Psoas muscle (tissue), 8 donors: ENCODE results near the gene ANK2. TPM values are rescaled to one million over a fixed set of nuclear protein-coding genes. Genes with fewer than 3 reads are reported as not detected.

Experiments used
- ATAC-seq, 4 donors: fragments of 200-7000 bp; cut with Tn5 transposase; one replicate each; pipeline ENCODE4 v1.9.1; 2020; ENCODE audit warnings: moderate library complexity in 3 of 4, mild to moderate bottlenecking in 2 of 4
- DNase-seq, 2 donors: peaks; one replicate each; pipeline ENCODE4 v3.0.0-alpha.2; 2020
- H3K27ac ChIP-seq: fragments of 200-600 bp; one replicate; pipeline ENCODE4 v1.8.0; 2022
- H3K27me3 ChIP-seq, 3 donors: fragments of 200-600 bp in 1 of 3; one replicate each; pipeline versions ENCODE4 v1.6.1 to v1.8.0; 2013 to 2022; ENCODE audit warnings: low read length in 2 of 3, mild to moderate bottlenecking in 2 of 3, moderate library complexity in 1 of 3; ENCODE audit not compliant: insufficient read depth in 3 of 3
- H3K36me3 ChIP-seq, 2 donors: fragments of 200-600 bp in 1 of 2; one replicate each; pipeline versions ENCODE4 v1.6.1 to v1.8.0; 2013 to 2022; ENCODE audit warnings: low read depth in 1 of 2, mild to moderate bottlenecking in 1 of 2, moderate library complexity in 1 of 2; ENCODE audit not compliant: insufficient read depth in 1 of 2
- H3K4me1 ChIP-seq: fragments of 200-600 bp; one replicate; pipeline ENCODE4 v1.8.0; 2022
- H3K4me3 ChIP-seq: fragments of 200-600 bp; one replicate; pipeline ENCODE4 v1.8.0; 2022; ENCODE audit warnings: mild to moderate bottlenecking
- H3K9me3 ChIP-seq: fragments of 200-600 bp; one replicate; pipeline ENCODE4 v1.8.0; 2022
- WGBS, 3 donors: extraction: QIAGEN DNeasy Blood & Tissue Kit; methylation state at CpG; one replicate each; pipeline versions ENCODE4 v1.1.6 to v1.1.7; 2013; 5-methylcytosine and 5-hydroxymethylcytosine counted together
- intact Hi-C, 2 donors: fragments of 100-400 bp; cut with DNase I; formaldehyde crosslinking; loops; one replicate each; pipeline versions ENCODE4 v1.11.0 to v1.14.2; 2022
- polyA plus RNA-seq, 3 donors: library from polyadenylated mRNA; stranded (reverse); fragments of 200-250 nt; gene quantifications; one replicate each; pipeline ENCODE4 v1.2.3, GENCODE V29; 2013
- total RNA-seq, 4 donors: library from RNA; stranded (reverse); fragmentation: NEBNext Ultra II Directional in 2 of 4; extraction: Animal tissue kit (Norgen Biotek cat#: 25700) in 2 of 4; gene quantifications; one replicate each; pipeline versions ENCODE4 v1.2.1 to v1.2.4, GENCODE V29; 2021 to 2023
- TF ChIP-seq, protein P1 (sequence below): fragments of 200-600 bp; IDR thresholded peaks from one replicate; pipeline ENCODE4 v1.8.0; 2022; ENCODE audit warnings: antibody characterized with exemption
- donor health status: healthy with polysubstance abuse.
- donor health status: DM: no; HTN: no; CAD: no; lungs with moderate emphysema.
- donor health status: Bipolar disorder and iron deficiency.
- donor health status: healthy.
- donor health status: DM: yes; HTN: yes; CAD: no.
- donor health status: DM: no; HTN: no; CAD: no.
- donor health status: DM: no; HTN: no; CAD: no.
- donor health status: DM: yes; HTN: yes; CAD: no.

Gene ANK2
- total and polyA plus RNA-seq, 7 donors, result 14.1 to 153 (median 78.5) TPM

DNA sequence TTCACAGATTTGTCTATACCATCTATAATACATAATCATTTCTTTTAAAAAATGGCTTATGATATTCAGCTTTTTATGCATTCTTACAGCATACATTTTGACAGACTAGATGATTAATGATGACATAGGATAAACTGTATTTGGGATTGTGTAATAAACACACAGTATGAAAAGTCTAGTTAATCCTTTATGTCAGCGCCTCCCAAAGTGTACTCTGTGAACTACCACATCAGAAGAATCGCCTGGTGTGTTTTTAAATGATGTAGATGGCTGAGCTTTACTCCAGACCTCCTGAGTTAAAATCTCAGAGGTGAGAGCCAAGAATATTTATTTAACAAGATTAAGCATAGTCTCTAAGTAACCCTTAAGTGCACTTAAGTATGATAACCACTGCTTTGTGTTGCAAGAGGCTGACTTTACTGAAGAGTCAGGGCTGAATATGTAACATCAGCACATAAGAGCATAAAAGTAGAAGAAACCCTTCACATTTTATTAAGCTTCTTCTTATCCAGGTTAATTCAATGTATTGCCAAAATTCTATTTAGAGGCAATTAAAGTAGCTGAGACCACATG lies 104.2 kb downstream of the ANK2 start:
- no peak for DNase-seq
- H3K27ac ChIP-seq, result no peak overlapping the region
- WGBS, 3 donors, result 63 to 82% (median 71%) methylated on average over 2 of the region's 2 CpGs

DNA sequence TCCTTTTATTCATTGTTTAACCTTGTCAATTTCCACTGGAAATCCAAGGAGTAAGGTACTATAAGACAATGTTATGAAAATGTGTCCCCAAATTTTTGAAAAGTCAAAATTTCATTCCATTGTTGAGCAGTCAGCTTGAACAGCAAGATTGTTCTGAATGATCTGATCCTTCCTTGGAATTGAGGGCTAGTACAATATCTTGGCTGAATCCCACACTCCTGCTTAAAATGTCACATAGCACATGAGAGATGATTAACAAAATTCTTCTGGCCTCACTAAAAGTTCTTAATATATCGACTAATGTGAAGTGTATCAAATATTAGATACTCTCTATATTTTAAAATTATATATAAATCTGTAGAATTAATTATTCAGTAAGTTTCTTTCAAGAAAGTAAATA lies 104.8 kb downstream of the ANK2 start:
- WGBS, 3 donors, result 15 to 55% (median 25%) methylated on average over 1 of the region's 1 CpG

More for the DNA sequence above, 104.2 kb downstream of the ANK2 start:
- Histone ChIP-seq H3K36me3 (no peaks in the 10 kb centered on the region), H3K9me3 (no peaks in the 10 kb centered on the region), H3K27me3 (no peaks in the 10 kb centered on the region), H3K4me3 (no peak overlapping the region), H3K4me1 (peaks cover 18% of the 10 kb centered on the region)
- peak; percentile 38 to 88 (median 86) for ATAC-seq
- TF ChIP-seq, protein P1, sequence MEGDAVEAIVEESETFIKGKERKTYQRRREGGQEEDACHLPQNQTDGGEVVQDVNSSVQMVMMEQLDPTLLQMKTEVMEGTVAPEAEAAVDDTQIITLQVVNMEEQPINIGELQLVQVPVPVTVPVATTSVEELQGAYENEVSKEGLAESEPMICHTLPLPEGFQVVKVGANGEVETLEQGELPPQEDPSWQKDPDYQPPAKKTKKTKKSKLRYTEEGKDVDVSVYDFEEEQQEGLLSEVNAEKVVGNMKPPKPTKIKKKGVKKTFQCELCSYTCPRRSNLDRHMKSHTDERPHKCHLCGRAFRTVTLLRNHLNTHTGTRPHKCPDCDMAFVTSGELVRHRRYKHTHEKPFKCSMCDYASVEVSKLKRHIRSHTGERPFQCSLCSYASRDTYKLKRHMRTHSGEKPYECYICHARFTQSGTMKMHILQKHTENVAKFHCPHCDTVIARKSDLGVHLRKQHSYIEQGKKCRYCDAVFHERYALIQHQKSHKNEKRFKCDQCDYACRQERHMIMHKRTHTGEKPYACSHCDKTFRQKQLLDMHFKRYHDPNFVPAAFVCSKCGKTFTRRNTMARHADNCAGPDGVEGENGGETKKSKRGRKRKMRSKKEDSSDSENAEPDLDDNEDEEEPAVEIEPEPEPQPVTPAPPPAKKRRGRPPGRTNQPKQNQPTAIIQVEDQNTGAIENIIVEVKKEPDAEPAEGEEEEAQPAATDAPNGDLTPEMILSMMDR, result no peak
- intact Hi-C loops, result loop anchor here in 1 of 2 donors (1.0 kb wide), 1 partner anchor 9 kb away; no protein-coding TSS in a partner anchor

GRCh38 chr4:113157086-113157857 lies 107.8 kb downstream of the ANK2 start:
- 24 to 40% (median 29%) methylated on average over 3 of the region's 3 CpGs for WGBS, 3 donors
- Histone ChIP-seq H3K4me3 (no peak overlapping the region), H3K27me3 (no peaks in the 10 kb centered on the region), H3K4me1 (peaks cover 27% of the 10 kb centered on the region), H3K36me3 (no peaks in the 10 kb centered on the region), H3K9me3 (no peaks in the 10 kb centered on the region), H3K27ac (no peak overlapping the region)
- ATAC-seq (no peak), DNase-seq (no peak)
- intact Hi-C loops, result no loop called here
- TF ChIP-seq, protein P1, result no peak

More for the DNA sequence above, 104.8 kb downstream of the ANK2 start:
- Histone ChIP-seq H3K4me3 (no peak overlapping the region), H3K27me3 (no peaks in the 10 kb centered on the region), H3K4me1 (peaks cover 18% of the 10 kb centered on the region), H3K27ac (no peak overlapping the region), H3K36me3 (no peaks in the 10 kb centered on the region), H3K9me3 (no peaks in the 10 kb centered on the region)
- DNase-seq (no peak), ATAC-seq (peak in 3 of 4 donors; percentile 39 to 74 (median 40))
- TF ChIP-seq, protein P1, result no peak
- intact Hi-C loops, result no loop called here

GRCh38 chr4:113159942-113160545 lies 110.6 kb downstream of the ANK2 start:
- WGBS, 3 donors, result 70 to 80% (median 79%) methylated on average over 3 of the region's 3 CpGs
- no peak overlapping the region for H3K27ac ChIP-seq
- intact Hi-C loops, result no loop called here
- no peaks in the 10 kb centered on the region for H3K36me3 ChIP-seq
- no peaks in the 10 kb centered on the region for H3K27me3 ChIP-seq
- H3K4me3 ChIP-seq, result no peak overlapping the region
- DNase-seq (no peak), ATAC-seq (no peak)
- TF ChIP-seq, protein P1, result no peak
- H3K4me1 ChIP-seq, result peaks cover 20% of the 10 kb centered on the region
- H3K9me3 ChIP-seq, result no peaks in the 10 kb centered on the region
